Left colon (tissue), 2 donors: ENCODE data around the gene IGF2R. TPM values are rescaled to one million over a fixed set of nuclear protein-coding genes. Genes with fewer than 3 reads are reported as not detected.
"Not testable (repeated sequence)": the region's sequence is repeated elsewhere in the genome, so short reads cannot be mapped to it uniquely, and the experiment has no call there.

Experiments
- ATAC-seq: fragments of 200-7000 bp; cut with Tn5 transposase; one replicate; pipeline ENCODE4 v1.9.1; 2020; ENCODE audit warnings: mild to moderate bottlenecking, moderate library complexity
- DNase-seq, 2 donors: peaks; one replicate each; pipeline ENCODE4 v3.0.0-alpha.2; 2020
- intact Hi-C, 2 donors: fragments of 100-400 bp; cut with DNase I in 1 of 2; cut with micrococcal nuclease in 1 of 2; formaldehyde crosslinking; loops; one replicate each; pipeline versions ENCODE4 v1.11.2 to v1.14.0; 2022; cut with DNase I, micrococcal nuclease
- total RNA-seq, 2 donors: library from RNA; stranded (reverse); fragmentation: NEBNext Ultra II Directional; extraction: Animal tissue kit (Norgen Biotek cat#: 25700); gene quantifications; one replicate each; pipeline ENCODE4 v1.2.1, GENCODE V29; 2021
- donor health status: DM: no; HTN: no; CAD: no.
- donor health status: DM: yes; HTN: yes; CAD: no.

IGF2R gene
- total RNA-seq, 2 donors from 2014 or later, result 97.3 to 100 TPM

GRCh38 chr6:159948199-159948598 is 20.7 kb upstream of the IGF2R start:
- intact Hi-C loops, result loop anchor here in 1 of 2 donors (10.0 kb wide), 1 partner anchor 83 kb away; no protein-coding TSS in a partner anchor
- no peak for DNase-seq
- no peak for ATAC-seq

- no peak for ATAC-seq
- DNase-seq, result no peak
- intact Hi-C loops, result no loop called here
Observed at GRCh38 chr6:159951772-159952171, 17.1 kb upstream of the IGF2R start.

- intact Hi-C loops, result no loop called here
- ATAC-seq, result no peak
Observed at GRCh38 chr6:159952289-159953005, 16.4 kb upstream of the IGF2R start.

GRCh38 chr6:159953091-159953601 is 15.7 kb upstream of the IGF2R start:
- intact Hi-C loops, result no loop called here
- DNase-seq, result peak in 1 of 2 donors; percentile 32
- peak; percentile 26 for ATAC-seq

More at GRCh38 chr6:159952289-159953005, 16.4 kb upstream of the IGF2R start:
- no peak for DNase-seq

GRCh38 chr6:159955945-159956361 is 12.9 kb upstream of the IGF2R start:
- intact Hi-C loops, result no loop called here
- ATAC-seq, result no peak

GRCh38 chr6:159957071-159957673 is 11.7 kb upstream of the IGF2R start:
- intact Hi-C loops, result no loop called here
- no peak for ATAC-seq

More at GRCh38 chr6:159955945-159956361, 12.9 kb upstream of the IGF2R start:
- no peak for DNase-seq

GRCh38 chr6:159959165-159959975 is 9.5 kb upstream of the IGF2R start:
- intact Hi-C loops, result no loop called here
- DNase-seq (no peak), ATAC-seq (no peak)

More at GRCh38 chr6:159957071-159957673, 11.7 kb upstream of the IGF2R start:
- no peak for DNase-seq

GRCh38 chr6:159959976-159960384 is 8.9 kb upstream of the IGF2R start:
- no peak for ATAC-seq

GRCh38 chr6:159960485-159960884 is 8.4 kb upstream of the IGF2R start:
- intact Hi-C loops, result no loop called here
- ATAC-seq, result no peak
- DNase-seq, result no peak

More at GRCh38 chr6:159959976-159960384, 8.9 kb upstream of the IGF2R start:
- intact Hi-C loops, result no loop called here
- no peak for DNase-seq

- no peak for DNase-seq
- intact Hi-C loops, result no loop called here
- ATAC-seq, result no peak
Observed at GRCh38 chr6:159961528-159961927, 7.4 kb upstream of the IGF2R start.

GRCh38 chr6:159963111-159963510 is 5.8 kb upstream of the IGF2R start:
- DNase-seq (no peak), ATAC-seq (no peak)
- intact Hi-C loops, result no loop called here

GRCh38 chr6:159964046-159964445 is 4.8 kb upstream of the IGF2R start:
- DNase-seq (no peak), ATAC-seq (no peak)
- intact Hi-C loops, result no loop called here

- no peak for DNase-seq
- no peak for ATAC-seq
- intact Hi-C loops, result no loop called here
Observed at GRCh38 chr6:159966339-159966738, 2.5 kb upstream of the IGF2R start.

- DNase-seq, result no peak
- no peak for ATAC-seq
- intact Hi-C loops, result no loop called here
Observed at GRCh38 chr6:159966981-159967380, 1.9 kb upstream of the IGF2R start.

GRCh38 chr6:159967621-159968020 is 1.3 kb upstream of the IGF2R start:
- ATAC-seq, intact Hi-C loops, DNase-seq: not testable (repeated sequence)

- intact Hi-C loops, result no loop called here
- peak in 1 of 2 donors; percentile 65 for DNase-seq
- peak; percentile 42 for ATAC-seq
Observed at GRCh38 chr6:159969204-159969912, 476 bp downstream of the IGF2R start.

GRCh38 chr6:159969921-159970320 is 1.0 kb downstream of the IGF2R start:
- peak; percentile 56 to 77 for DNase-seq
- intact Hi-C loops, result no loop called here
- ATAC-seq, result peak; percentile 73

GRCh38 chr6:159970659-159971063 is 1.8 kb downstream of the IGF2R start:
- DNase-seq, result no peak
- intact Hi-C loops, result no loop called here

More at GRCh38 chr6:159970659-159971063, 1.8 kb downstream of the IGF2R start:
- ATAC-seq, result no peak
